AG04450 (cell line): ENCODE results near the gene KIF26B. TPM values are rescaled to one million over a fixed set of nuclear protein-coding genes. Genes with fewer than 3 reads are reported as not detected.

ENCODE experiments used
- CTCF ChIA-PET: fragments of 300-600, 350-600 bp; formaldehyde crosslinking; extraction: SDS; loops from one replicate; lab custom pipeline; 2022; ENCODE audit warnings: antibody characterized with exemption, inconsistent platforms; lab: Charles Lee
- POLR2A ChIA-PET: fragments of 350-600 bp; formaldehyde crosslinking; extraction: SDS; loops from one replicate; lab custom pipeline; 2021; ENCODE audit warnings: antibody characterized with exemption, inconsistent platforms; lab: Yijun Ruan, JAX
- DNase-seq: peaks from one replicate; pipeline ENCODE4 v3.0.0-alpha.2; 2011; ENCODE audit warnings: low read depth, low spot score
- H3K27ac ChIP-seq: one replicate; pipeline ENCODE4 v1.5.1; 2012; ENCODE audit warnings: low read depth, low read length, control low read depth
- H3K27me3 ChIP-seq: one replicate; pipeline ENCODE4 v1.6.0; 2012; ENCODE audit warnings: low read length; ENCODE audit not compliant: control insufficient read depth, insufficient read depth
- H3K4me3 ChIP-seq: 2 replicates; pipeline ENCODE4 v1.5.1; 2011; ENCODE audit warnings: mild to moderate bottlenecking, low read depth, low read length, control low read depth
- H3K9me3 ChIP-seq: 2 replicates; pipeline ENCODE4 v1.5.1; 2012; ENCODE audit warnings: low read length; ENCODE audit not compliant: control insufficient read depth, insufficient read depth
- polyA plus RNA-seq: library from polyadenylated mRNA; depleted of rRNA; stranded (reverse); fragments of >200 nt; gene quantifications from 2 replicates; pipeline ENCODE4 v1.2.3, GENCODE V29; 2011
- TF ChIP-seq, protein P1 (sequence below): IDR thresholded peaks from 2 replicates; pipeline ENCODE4 v1.5.1; 2011; ENCODE audit warnings: low read depth, low read length, control low read depth, inconsistent platforms

The KIF26B gene
- polyA plus RNA-seq, 1 experiment: 2.4 TPM

DNA sequence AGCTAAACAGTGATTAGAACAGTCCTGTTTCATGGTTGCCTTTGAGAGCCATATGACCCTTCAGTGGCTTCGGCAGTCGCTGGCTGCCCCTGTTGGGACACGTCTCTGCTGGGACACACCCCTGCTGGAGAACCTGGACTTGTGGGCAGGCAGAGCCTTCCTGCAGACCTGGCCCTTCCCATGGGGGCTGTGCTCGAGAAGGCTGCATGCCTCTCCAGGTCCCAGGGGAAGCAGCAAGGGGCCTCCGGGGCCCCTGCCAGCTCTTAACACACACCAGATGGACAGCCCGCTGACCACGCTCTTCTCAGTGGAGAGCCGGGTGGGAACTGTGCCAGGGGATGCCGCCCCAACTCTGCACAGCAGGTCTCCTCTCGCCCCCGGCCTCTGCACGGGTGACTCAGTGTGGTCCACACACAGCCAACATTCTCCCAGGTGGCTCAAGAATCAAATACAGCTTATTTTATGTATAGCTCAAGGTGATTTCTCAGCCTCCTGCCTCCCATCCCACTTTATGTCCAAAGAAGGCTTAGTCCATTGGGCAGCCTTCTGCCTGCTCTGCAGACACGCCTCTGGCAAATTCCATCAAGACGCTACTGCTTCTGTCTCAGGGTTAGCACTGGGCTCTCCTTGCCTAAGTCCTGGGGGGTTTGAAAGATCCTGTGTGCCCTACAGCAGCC is 450.8 kb downstream of the KIF26B start:
- POLR2A ChIA-PET: no interaction called here
- TF ChIP-seq, protein P1, sequence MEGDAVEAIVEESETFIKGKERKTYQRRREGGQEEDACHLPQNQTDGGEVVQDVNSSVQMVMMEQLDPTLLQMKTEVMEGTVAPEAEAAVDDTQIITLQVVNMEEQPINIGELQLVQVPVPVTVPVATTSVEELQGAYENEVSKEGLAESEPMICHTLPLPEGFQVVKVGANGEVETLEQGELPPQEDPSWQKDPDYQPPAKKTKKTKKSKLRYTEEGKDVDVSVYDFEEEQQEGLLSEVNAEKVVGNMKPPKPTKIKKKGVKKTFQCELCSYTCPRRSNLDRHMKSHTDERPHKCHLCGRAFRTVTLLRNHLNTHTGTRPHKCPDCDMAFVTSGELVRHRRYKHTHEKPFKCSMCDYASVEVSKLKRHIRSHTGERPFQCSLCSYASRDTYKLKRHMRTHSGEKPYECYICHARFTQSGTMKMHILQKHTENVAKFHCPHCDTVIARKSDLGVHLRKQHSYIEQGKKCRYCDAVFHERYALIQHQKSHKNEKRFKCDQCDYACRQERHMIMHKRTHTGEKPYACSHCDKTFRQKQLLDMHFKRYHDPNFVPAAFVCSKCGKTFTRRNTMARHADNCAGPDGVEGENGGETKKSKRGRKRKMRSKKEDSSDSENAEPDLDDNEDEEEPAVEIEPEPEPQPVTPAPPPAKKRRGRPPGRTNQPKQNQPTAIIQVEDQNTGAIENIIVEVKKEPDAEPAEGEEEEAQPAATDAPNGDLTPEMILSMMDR: no peak
- peak; percentile 70 for DNase-seq
- Histone ChIP-seq H3K27ac (peak overlapping the region; percentile 21), H3K27me3 (no peaks in the 10 kb centered on the region), H3K9me3 (no peaks in the 10 kb centered on the region; the same call in 1 of the 2 replicates), H3K4me3 (no peak overlapping the region)
- CTCF ChIA-PET: no interaction called here

DNA sequence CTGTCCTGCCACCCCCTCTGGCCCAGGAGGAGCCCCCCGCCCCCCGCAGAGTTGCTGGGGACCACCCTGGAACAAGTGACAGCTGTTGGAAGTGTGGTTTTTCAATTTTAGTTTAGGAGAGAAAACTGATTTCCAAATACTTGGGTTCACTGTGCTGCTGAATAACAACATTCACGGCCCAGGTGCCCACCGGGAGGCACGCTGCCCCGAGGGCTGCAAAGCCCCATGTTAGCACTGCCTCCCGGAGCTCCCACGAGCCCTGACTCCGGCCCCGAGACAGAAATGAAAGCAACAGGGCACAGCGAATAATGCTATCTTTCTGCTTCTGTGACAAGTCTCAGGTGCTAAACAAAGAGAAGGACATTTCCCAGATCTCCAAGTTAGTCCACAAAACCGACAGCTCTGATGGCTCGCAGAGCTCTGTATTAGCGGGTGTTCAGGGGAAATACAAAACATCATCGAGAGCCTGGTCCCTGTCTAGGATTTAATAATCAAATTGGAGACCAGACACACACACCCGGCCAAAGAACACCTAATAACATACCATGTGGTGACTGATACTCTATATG is 451.5 kb downstream of the KIF26B start:
- no peak overlapping the region for H3K27ac ChIP-seq
- H3K27me3 ChIP-seq: no peaks in the 10 kb centered on the region
- no peak overlapping the region for H3K4me3 ChIP-seq
- POLR2A ChIA-PET: no interaction called here
- H3K9me3 ChIP-seq: no peaks in the 10 kb centered on the region; the same call in 1 of the 2 replicates
- TF ChIP-seq, protein P1: no peak
- no peak for DNase-seq
- CTCF ChIA-PET: no interaction called here

DNA sequence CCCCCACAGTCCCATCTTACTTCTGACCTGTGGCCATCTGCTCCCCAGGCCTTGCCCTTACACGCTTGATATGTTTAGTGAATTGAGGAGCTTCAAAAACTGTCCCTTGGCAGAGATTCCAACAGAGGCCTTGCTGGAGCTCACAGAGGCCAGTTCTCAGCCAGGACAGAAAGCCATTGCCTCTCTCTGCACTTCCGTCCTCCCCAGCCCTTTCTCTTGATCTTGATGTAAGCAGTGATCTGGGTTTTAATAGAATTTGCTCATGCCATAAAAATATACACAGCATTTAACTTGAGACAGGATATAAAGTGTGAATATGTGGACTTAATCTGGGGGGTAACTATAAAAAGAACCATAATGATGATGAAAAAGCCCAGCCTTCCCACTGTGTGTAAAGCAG is 453.5 kb downstream of the KIF26B start:
- POLR2A ChIA-PET: no interaction called here
- Histone ChIP-seq H3K27ac (no peak overlapping the region), H3K4me3 (no peak overlapping the region), H3K27me3 (no peaks in the 10 kb centered on the region), H3K9me3 (no peaks in the 10 kb centered on the region; the same call in 1 of the 2 replicates)
- no peak for DNase-seq
- TF ChIP-seq, protein P1: no peak
- CTCF ChIA-PET: no interaction called here

DNA sequence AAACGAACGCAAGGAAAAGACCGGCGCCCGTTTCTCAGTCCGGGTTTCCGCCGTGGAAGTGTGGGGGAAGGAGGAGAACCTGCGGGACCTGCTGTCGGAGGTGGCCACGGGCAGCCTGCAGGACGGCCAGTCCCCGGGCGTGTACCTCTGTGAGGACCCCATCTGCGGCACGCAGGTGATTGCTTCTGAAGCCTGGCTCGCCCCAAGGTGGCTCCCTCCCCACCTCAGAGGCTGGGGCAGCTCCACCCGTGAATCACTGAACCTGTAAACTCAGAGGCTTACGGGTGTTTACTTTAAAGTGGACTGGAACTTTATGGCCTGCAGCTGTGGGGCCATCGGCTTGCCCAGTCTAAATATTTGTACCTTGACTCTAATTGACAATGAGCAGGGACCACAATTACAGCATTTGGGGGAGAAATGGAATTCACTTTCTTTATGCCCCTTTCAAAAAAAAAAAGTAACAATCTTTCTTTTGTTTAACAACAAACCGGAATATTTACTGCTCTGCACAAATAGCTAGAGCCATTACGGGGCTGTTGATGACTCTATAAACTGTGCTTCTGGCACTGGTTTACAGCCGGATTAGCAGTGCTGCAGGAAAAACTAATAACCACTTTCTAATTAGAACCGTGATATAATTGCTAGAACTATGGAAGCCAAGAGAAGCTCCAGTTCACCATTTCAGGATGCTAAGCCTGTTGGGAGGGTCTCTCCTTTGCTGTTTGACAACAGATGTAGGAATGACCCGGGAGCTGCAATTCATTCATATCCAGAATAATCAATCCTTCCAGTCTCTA is 454.8 kb downstream of the KIF26B start:
- DNase-seq: no peak

More for the DNA sequence above, 454.8 kb downstream of the KIF26B start:
- H3K27me3 ChIP-seq: no peaks in the 10 kb centered on the region
- H3K9me3 ChIP-seq: no peaks in the 10 kb centered on the region; the same call in 1 of the 2 replicates
- TF ChIP-seq, protein P1: no peak
- no peak overlapping the region for H3K27ac ChIP-seq
- no peak overlapping the region for H3K4me3 ChIP-seq
- CTCF ChIA-PET: no interaction called here
- POLR2A ChIA-PET: no interaction called here
